HCT116 (cell line): Measurements from ENCODE around the gene SLC17A2. TPM values are rescaled to one million over a fixed set of nuclear protein-coding genes. Genes with fewer than 3 reads are reported as not detected.

Source experiments
- ATAC-seq: fragments of 200-7000 bp; cut with Tn5 transposase; 2 replicates; pipeline ENCODE4 v1.9.1; 2020; ENCODE audit warnings: mild to moderate bottlenecking, moderate library complexity
- BruUV-seq: library from RNA; stranded (reverse); fragments of 400-500 nt; replicated peaks from 2 replicates; lab custom pipeline; 2021; lab: Mats Ljungman, UMichigan
- CTCF ChIA-PET: fragments of 300-600 bp; sonication (Branson Sonifier 250); formaldehyde crosslinking; loops from one replicate; lab custom pipeline; 2021; ENCODE audit warnings: antibody characterized with exemption; lab: Charles Lee
- POLR2A ChIA-PET: fragments of 300-600, 350-600 bp; sonication (Branson Sonifier 250); formaldehyde crosslinking; loops from one replicate; lab custom pipeline; 2021; ENCODE audit warnings: antibody characterized with exemption; lab: Charles Lee
- RAD21 ChIA-PET, 2 experiments: fragments of 300-600 bp; sonication (Branson Sonifier 250); formaldehyde crosslinking; loops; one replicate each; lab custom pipeline; 2023; ENCODE audit warnings: low total read pairs in 2 of 2; ENCODE audit not compliant: uncharacterized antibody in 2 of 2, unreplicated experiment in 2 of 2, low non-redundant PET in 1 of 2; lab: Charles Lee
- DNase-seq: peaks from one replicate; pipeline ENCODE4 v3.0.0-alpha.2; 2010; ENCODE audit warnings: low read depth, low spot score
- H2AFZ ChIP-seq: fragments of 200-600 bp; shearing (Covaris generic), sonication (generic); 2 replicates; pipeline ENCODE4 v1.6.1; 2017; ENCODE audit warnings: low read depth, mixed run types, mixed read lengths, antibody characterized with exemption, low read length; ENCODE audit not compliant: poor library complexity, severe bottlenecking
- H3K27ac ChIP-seq: 2 replicates; pipeline ENCODE4 v1.5.1; 2012; ENCODE audit warnings: low read depth, low read length
- H3K27me3 ChIP-seq: fragments of 200-600 bp; sonication (generic); 2 replicates; pipeline ENCODE4 v1.6.1; 2016; ENCODE audit warnings: mixed run types, low read length, mixed read lengths; ENCODE audit not compliant: insufficient read depth
- H3K36me3 ChIP-seq, 2 experiments: fragments of 200-500 bp in 1 of 2; fragments of 200-600 bp in 1 of 2; sonication (Bioruptor generic) in 1 of 2; sonication (generic) in 1 of 2; 2 replicates each; pipeline versions ENCODE4 v1.5.1 to v1.6.1; 2014 to 2016; ENCODE audit warnings: low read length in 2 of 2, inconsistent platforms in 1 of 2, mixed read lengths in 1 of 2, mixed run types in 1 of 2; ENCODE audit not compliant: insufficient read depth in 2 of 2, control insufficient read depth in 1 of 2
- H3K4me1 ChIP-seq, 2 experiments: fragments of 200-600 bp in 1 of 2; sonication (generic) in 1 of 2; 2 replicates each; pipeline versions ENCODE4 v1.5.1 to v1.6.1; 2012 to 2017; ENCODE audit warnings: low read length in 2 of 2, inconsistent platforms in 1 of 2, mild to moderate bottlenecking in 1 of 2, mixed read lengths in 1 of 2, mixed run types in 1 of 2, moderate library complexity in 1 of 2; ENCODE audit not compliant: insufficient read depth in 2 of 2, control insufficient read depth in 1 of 2
- H3K4me2 ChIP-seq: fragments of 200-600 bp; sonication (generic); 2 replicates; pipeline ENCODE4 v1.6.1; 2017; ENCODE audit warnings: mixed run types, low read length, mixed read lengths
- H3K4me3 ChIP-seq, 2 experiments: fragments of 200-600 bp in 1 of 2; sonication (generic) in 1 of 2; replicated peaks in 1 of 2; 2 replicates each; pipeline ENCODE4 v1.5.1; 2011 to 2016; ENCODE audit warnings: low read length in 2 of 2, control low read depth in 1 of 2, low read depth in 1 of 2, mild to moderate bottlenecking in 1 of 2, mixed read lengths in 1 of 2, mixed run types in 1 of 2
- H3K79me2 ChIP-seq: fragments of 200-600 bp; sonication (generic); 2 replicates; pipeline ENCODE4 v1.6.1; 2017; ENCODE audit warnings: mild to moderate bottlenecking, mixed run types, low read length, moderate library complexity, mixed read lengths; ENCODE audit not compliant: insufficient read depth
- H3K9ac ChIP-seq: fragments of 200-600 bp; sonication (generic); 2 replicates; pipeline ENCODE4 v1.6.1; 2016; ENCODE audit warnings: low read length, mixed read lengths
- H3K9me2 ChIP-seq: fragments of 200-600 bp; sonication (generic), shearing (Covaris generic); 2 replicates; pipeline ENCODE4 v1.6.1; 2017; ENCODE audit warnings: mixed run types, mild to moderate bottlenecking, moderate library complexity; ENCODE audit not compliant: insufficient read depth
- H3K9me3 ChIP-seq, 2 experiments: fragments of 200-500 bp in 1 of 2; fragments of 200-600 bp in 1 of 2; sonication (Bioruptor generic) in 1 of 2; sonication (generic) in 1 of 2; 2 replicates each; pipeline ENCODE4 v1.6.1; 2014 to 2017; ENCODE audit warnings: low read length in 2 of 2, mixed read lengths in 2 of 2, inconsistent platforms in 1 of 2, low read depth in 1 of 2, mild to moderate bottlenecking in 1 of 2, mixed run types in 1 of 2, moderate library complexity in 1 of 2; ENCODE audit not compliant: control insufficient read depth in 1 of 2, insufficient read depth in 1 of 2
- H4K20me1 ChIP-seq: fragments of 200-600 bp; sonication (generic), shearing (Covaris generic); 2 replicates; pipeline ENCODE4 v1.6.1; 2017; ENCODE audit warnings: mixed run types, mild to moderate bottlenecking, moderate library complexity; ENCODE audit not compliant: insufficient read depth
- ATF3 ChIP-seq: IDR thresholded peaks from 2 replicates; pipeline ENCODE4 v1.6.1; 2012
- CEBPB ChIP-seq: IDR thresholded peaks from 2 replicates; pipeline ENCODE4 v1.6.1; 2012; ENCODE audit warnings: low read depth
- EGR1 ChIP-seq: IDR thresholded peaks from 2 replicates; pipeline ENCODE4 v1.6.1; 2012; ENCODE audit warnings: low read depth
- EZH2phosphoT487 ChIP-seq: fragments of 200-600 bp; IDR thresholded peaks from 2 replicates; pipeline ENCODE4 v1.6.1; 2018; ENCODE audit warnings: antibody characterized with exemption, borderline replicate concordance
- FOSL1 ChIP-seq: IDR thresholded peaks from 2 replicates; pipeline ENCODE4 v1.6.1; 2012; ENCODE audit warnings: low read depth
- JUND ChIP-seq: IDR thresholded peaks from 2 replicates; pipeline ENCODE4 v1.6.1; 2012
- POLR2AphosphoS5 ChIP-seq: IDR thresholded peaks from 2 replicates; pipeline ENCODE4 v1.6.1; 2011; ENCODE audit warnings: mild to moderate bottlenecking, low read depth, low read length, moderate library complexity
- RAD21 ChIP-seq: IDR thresholded peaks from 2 replicates; pipeline ENCODE4 v1.6.1; 2012; ENCODE audit warnings: low read depth, mild to moderate bottlenecking
- REST ChIP-seq: IDR thresholded peaks from 2 replicates; pipeline ENCODE4 v1.6.1; 2012; ENCODE audit warnings: low read depth
- SIN3A ChIP-seq: IDR thresholded peaks from 2 replicates; pipeline ENCODE4 v1.6.1; 2012; ENCODE audit warnings: low read depth
- intact Hi-C: fragments of 100-400 bp; cut with micrococcal nuclease; formaldehyde crosslinking; loops from 2 replicates; pipeline ENCODE4 v1.10.0; 2022
- total RNA-seq: library from RNA; stranded (reverse); gene quantifications from one replicate; pipeline ENCODE4 v1.2.1, GENCODE V29; 2021; ENCODE audit not compliant: unreplicated experiment

SLC17A2 gene
- total RNA-seq, 1 experiment from 2014 or later: not detected

GRCh38 chr6:25902071-25902470, 28.4 kb downstream of the SLC17A2 start:
- H3K27me3 ChIP-seq: no peaks in the 10 kb centered on the region
- H3K79me2 ChIP-seq: no peaks in the 10 kb centered on the region
- H3K9ac ChIP-seq: no peak overlapping the region
- no peak overlapping the region for H3K4me2 ChIP-seq
- no peaks in the 10 kb centered on the region for H3K36me3 ChIP-seq
- no peak for TF ChIP-seq EGR1
- no peak for TF ChIP-seq SIN3A
- TF ChIP-seq REST: no peak
- no peak for TF ChIP-seq FOSL1
- TF ChIP-seq EZH2phosphoT487: no peak
- no peak for TF ChIP-seq RAD21
- no peak for TF ChIP-seq ATF3
- TF ChIP-seq CEBPB: no peak
- no peak for TF ChIP-seq JUND
- TF ChIP-seq POLR2AphosphoS5: no peak
- TF ChIP-seq, all 23 proteins: peak for 0
- Histone ChIP-seq H3K27ac (no peak overlapping the region), H3K9me2 (no peaks in the 10 kb centered on the region), H2AFZ (no peak overlapping the region), H3K4me3 (no peak overlapping the region), H3K9me3 (no peaks in the 10 kb centered on the region), H4K20me1 (no peaks in the 10 kb centered on the region), H3K4me1 (no peaks in the 10 kb centered on the region)
- ChIA-PET POLR2A (no interaction called here), RAD21 (no interaction called here), CTCF (no interaction called here)
- DNase-seq: no peak
- no peak for ATAC-seq
- BruUV-seq: no TSS peak
- intact Hi-C loops: no loop called here
